ENCODE results near the gene ARID5B.

GRCh38 chr10:61855771-61856170 lies 45.7 kb upstream of the ARID5B start:
- TF ChIP-seq POLR2A (IDR thresholded peaks at IDR 0.05; ENCODE audit: extremely low read depth, insufficient read length) (no peak), CTCF (IDR thresholded peaks at IDR 0.05; ENCODE audit: low read depth, low read length) (no peak), MYC (IDR thresholded peaks at IDR 0.05; ENCODE audit: low read depth, low read length) (no peak)
- TF ChIP-seq, protein P1, sequence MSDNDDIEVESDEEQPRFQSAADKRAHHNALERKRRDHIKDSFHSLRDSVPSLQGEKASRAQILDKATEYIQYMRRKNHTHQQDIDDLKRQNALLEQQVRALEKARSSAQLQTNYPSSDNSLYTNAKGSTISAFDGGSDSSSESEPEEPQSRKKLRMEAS (IDR thresholded peaks at IDR 0.05; ENCODE audit: low read depth, low read length) = no peak
